Raji (cell line): Measurements from ENCODE around the gene AHCY.

ENCODE experiments used
- POLR2A ChIP-seq: IDR thresholded peaks from 2 replicates; pipeline ENCODE4 v1.6.1; 2011; ENCODE audit warnings: low read depth, low read length, control low read depth; ENCODE audit not compliant: insufficient read depth

Gene AHCY

GRCh38 chr20:34240121-34240520, 63.0 kb downstream of the AHCY start:
- no peak for TF ChIP-seq POLR2A

- no peak for TF ChIP-seq POLR2A
Observed at GRCh38 chr20:34237942-34238341, 65.2 kb downstream of the AHCY start.

- TF ChIP-seq POLR2A, result no peak
Observed at GRCh38 chr20:34235875-34236274, 67.3 kb downstream of the AHCY start.

GRCh38 chr20:34233687-34234086, 69.5 kb downstream of the AHCY start:
- no peak for TF ChIP-seq POLR2A

GRCh38 chr20:34232494-34233087, 70.6 kb downstream of the AHCY start:
- TF ChIP-seq POLR2A, result no peak

- no peak for TF ChIP-seq POLR2A
Observed at GRCh38 chr20:34231634-34232033, 71.5 kb downstream of the AHCY start.
